Measurements from ENCODE around the gene C11orf52. TPM values are rescaled to one million over a fixed set of nuclear protein-coding genes. Genes with fewer than 3 reads are reported as not detected.

The C11orf52 gene
- total RNA-seq, 1 experiment from 2014 or later: 2.0 TPM

DNA sequence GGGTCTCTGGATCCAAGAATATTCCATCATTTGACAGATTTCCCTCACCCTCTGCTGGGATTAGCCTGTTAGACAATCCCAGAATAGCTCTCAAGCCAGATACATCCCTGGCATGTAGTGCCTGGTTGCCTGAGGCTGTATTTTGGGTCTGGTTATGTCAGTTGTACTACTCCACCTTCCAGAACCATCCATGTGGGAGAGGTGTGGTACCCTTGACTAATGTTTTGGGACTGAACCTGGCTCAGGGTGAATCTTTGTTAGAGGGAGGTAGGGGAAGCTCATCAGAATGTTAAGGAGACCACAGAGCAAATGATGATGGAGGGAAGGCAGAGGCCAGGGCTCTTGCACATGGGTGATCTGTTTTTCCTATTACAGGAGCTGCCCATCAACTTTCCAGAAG lies 5.2 kb downstream of the C11orf52 start:
- Mint-ChIP-seq H3K4me1 (ENCODE audit: insufficient read depth, unreplicated experiment) (peaks cover 22% of the 10 kb centered on the region), H3K27ac (ENCODE audit: low read depth, unreplicated experiment) (no peak overlapping the region), H3K27me3 (ENCODE audit: insufficient read depth, unreplicated experiment) (no peaks in the 10 kb centered on the region), H3K9me3 (ENCODE audit: unreplicated experiment) (no peaks in the 10 kb centered on the region), H3K4me3 (ENCODE audit: unreplicated experiment) (no peak overlapping the region), H3K36me3 (ENCODE audit: insufficient read depth, unreplicated experiment) (peaks cover 1% of the 10 kb centered on the region)
- POLR2A ChIA-PET: interaction anchor here (0.9 to 2.4 kb wide), 6 partner anchors 16 to 151 kb away, joined by 3 to 8 read pairs (median 4); partner anchors contain the start of genes ALG9, CFAP68 and NKAPD1
- TF ChIP-seq, protein P1, sequence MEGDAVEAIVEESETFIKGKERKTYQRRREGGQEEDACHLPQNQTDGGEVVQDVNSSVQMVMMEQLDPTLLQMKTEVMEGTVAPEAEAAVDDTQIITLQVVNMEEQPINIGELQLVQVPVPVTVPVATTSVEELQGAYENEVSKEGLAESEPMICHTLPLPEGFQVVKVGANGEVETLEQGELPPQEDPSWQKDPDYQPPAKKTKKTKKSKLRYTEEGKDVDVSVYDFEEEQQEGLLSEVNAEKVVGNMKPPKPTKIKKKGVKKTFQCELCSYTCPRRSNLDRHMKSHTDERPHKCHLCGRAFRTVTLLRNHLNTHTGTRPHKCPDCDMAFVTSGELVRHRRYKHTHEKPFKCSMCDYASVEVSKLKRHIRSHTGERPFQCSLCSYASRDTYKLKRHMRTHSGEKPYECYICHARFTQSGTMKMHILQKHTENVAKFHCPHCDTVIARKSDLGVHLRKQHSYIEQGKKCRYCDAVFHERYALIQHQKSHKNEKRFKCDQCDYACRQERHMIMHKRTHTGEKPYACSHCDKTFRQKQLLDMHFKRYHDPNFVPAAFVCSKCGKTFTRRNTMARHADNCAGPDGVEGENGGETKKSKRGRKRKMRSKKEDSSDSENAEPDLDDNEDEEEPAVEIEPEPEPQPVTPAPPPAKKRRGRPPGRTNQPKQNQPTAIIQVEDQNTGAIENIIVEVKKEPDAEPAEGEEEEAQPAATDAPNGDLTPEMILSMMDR (IDR thresholded peaks at IDR 0.05; ENCODE audit: unreplicated experiment): no peak
- intact Hi-C loops (cut with micrococcal nuclease): no loop called here
- no TSS peak for BruUV-seq (replicated peaks)
- CTCF ChIA-PET: interaction anchor here (0.5 to 1.5 kb wide), 4 partner anchors 10 to 161 kb away, joined by 3 to 5 read pairs (median 4); no protein-coding TSS in a partner anchor
- DNase-seq (ENCODE audit: unreplicated experiment): no peak

DNA sequence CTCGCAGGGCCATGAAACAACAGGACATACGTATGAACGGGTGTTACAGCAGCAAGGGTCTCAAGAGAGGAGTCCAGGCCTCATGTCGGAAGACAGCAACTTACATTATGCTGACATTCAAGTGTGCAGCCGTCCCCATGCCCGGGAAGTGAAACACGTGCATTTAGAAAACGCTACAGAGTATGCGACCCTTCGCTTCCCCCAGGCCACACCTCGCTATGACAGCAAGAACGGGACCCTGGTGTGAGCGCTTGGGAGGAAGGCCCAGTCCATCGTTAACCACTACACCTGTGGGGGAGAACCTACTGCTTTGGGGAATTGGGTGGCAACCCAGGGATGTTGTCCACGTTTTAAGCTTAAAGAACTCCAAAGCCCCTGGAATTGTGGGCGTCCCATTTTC lies 7.2 kb downstream of the C11orf52 start:
- ChIA-PET POLR2A (interaction anchor here (0.7 to 21.8 kb wide), 18 partner anchors 8 to 161 kb away, joined by 3 to 513 read pairs (median 12); partner anchors contain the start of genes ALG9, C11orf52, CRYAB and DIXDC1), CTCF (interaction anchor here (0.5 to 21.3 kb wide), 3 partner anchors 48 to 354 kb away, joined by 3 to 564 read pairs (median 10); no protein-coding TSS in a partner anchor)
- DNase-seq (ENCODE audit: unreplicated experiment): no peak
- H3K4me3 Mint-ChIP-seq (ENCODE audit: unreplicated experiment): peak overlapping the region; percentile 73
- intact Hi-C loops (cut with micrococcal nuclease): no loop called here
- no TSS peak for BruUV-seq (replicated peaks)
- no peaks in the 10 kb centered on the region for H3K27me3 Mint-ChIP-seq (ENCODE audit: insufficient read depth, unreplicated experiment)
- H3K9me3 Mint-ChIP-seq (ENCODE audit: unreplicated experiment): no peaks in the 10 kb centered on the region
- no peaks in the 10 kb centered on the region for H3K36me3 Mint-ChIP-seq (ENCODE audit: insufficient read depth, unreplicated experiment)
- TF ChIP-seq, protein P1 (IDR thresholded peaks at IDR 0.05; ENCODE audit: unreplicated experiment): no peak
- peak overlapping the region; percentile 66 for H3K27ac Mint-ChIP-seq (ENCODE audit: low read depth, unreplicated experiment)
- peaks cover 22% of the 10 kb centered on the region for H3K4me1 Mint-ChIP-seq (ENCODE audit: insufficient read depth, unreplicated experiment)

DNA sequence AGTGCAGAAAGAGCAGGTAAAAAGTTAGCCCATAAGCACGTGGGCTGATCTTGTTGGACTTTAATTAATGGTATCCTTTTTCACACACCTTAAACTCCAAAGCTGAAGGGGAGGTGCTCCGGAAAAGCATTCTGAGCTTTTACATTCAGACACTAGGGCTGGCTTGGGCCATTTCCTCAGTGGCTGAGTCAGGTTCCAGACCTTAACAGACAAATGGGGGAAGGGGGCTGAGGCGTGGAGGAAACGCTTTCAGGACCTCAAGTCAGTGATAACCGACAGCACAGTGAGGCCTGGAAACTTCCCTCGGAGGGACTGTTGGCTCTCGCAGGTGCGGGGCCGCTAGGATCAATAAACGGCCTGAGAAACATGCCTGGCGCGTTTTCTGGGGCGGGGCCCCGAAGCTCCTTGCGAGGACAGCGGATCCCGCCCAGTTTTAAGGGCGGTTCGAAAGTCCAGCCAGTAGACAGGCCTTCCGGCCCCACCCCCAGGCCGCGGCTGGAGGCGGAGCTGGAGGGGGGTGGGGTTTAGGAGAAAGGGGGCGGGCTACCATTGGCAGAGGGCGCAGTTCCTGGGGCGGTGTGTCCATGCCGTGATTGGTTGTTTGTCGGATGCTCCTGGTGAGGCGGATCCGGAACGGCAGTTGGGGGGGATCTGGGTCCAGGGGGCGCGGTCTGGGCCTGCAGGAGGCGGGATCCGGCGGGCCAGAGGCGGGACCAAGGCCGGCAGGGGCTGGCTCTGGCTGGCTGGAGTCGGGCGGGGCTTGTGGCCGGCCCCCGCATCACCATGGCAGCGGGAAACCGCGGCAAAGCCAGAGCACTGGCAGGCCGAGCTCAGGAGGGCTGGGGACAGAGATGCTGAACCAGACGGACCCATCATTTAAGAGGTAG lies 8.0 kb downstream of the C11orf52 start:
- Mint-ChIP-seq H3K9me3 (ENCODE audit: unreplicated experiment) (no peaks in the 10 kb centered on the region), H3K4me3 (ENCODE audit: unreplicated experiment) (peak overlapping the region; percentile 73), H3K4me1 (ENCODE audit: insufficient read depth, unreplicated experiment) (peaks cover 22% of the 10 kb centered on the region), H3K36me3 (ENCODE audit: insufficient read depth, unreplicated experiment) (no peaks in the 10 kb centered on the region), H3K27ac (ENCODE audit: low read depth, unreplicated experiment) (peak overlapping the region; percentile 66), H3K27me3 (ENCODE audit: insufficient read depth, unreplicated experiment) (no peaks in the 10 kb centered on the region)
- TF ChIP-seq, protein P1 (IDR thresholded peaks at IDR 0.05; ENCODE audit: unreplicated experiment): no peak
- intact Hi-C loops (cut with micrococcal nuclease): loop anchor here (1.0 kb wide), 1 partner anchor 47 kb away; the partner anchor contains the start of genes CFAP68 and FDXACB1
- DNase-seq (ENCODE audit: unreplicated experiment): peak; percentile 95
- no TSS peak for BruUV-seq (replicated peaks)
- ChIA-PET CTCF (interaction anchor here (0.5 to 21.3 kb wide), 6 partner anchors 15 to 353 kb away, joined by 3 to 564 read pairs (median 4); no protein-coding TSS in a partner anchor), POLR2A (interaction anchor here (0.6 to 21.8 kb wide), 37 partner anchors 9 to 366 kb away, joined by 3 to 513 read pairs (median 4); partner anchors contain the start of genes ALG9, C11orf52, CRYAB and DIXDC1)

DNA sequence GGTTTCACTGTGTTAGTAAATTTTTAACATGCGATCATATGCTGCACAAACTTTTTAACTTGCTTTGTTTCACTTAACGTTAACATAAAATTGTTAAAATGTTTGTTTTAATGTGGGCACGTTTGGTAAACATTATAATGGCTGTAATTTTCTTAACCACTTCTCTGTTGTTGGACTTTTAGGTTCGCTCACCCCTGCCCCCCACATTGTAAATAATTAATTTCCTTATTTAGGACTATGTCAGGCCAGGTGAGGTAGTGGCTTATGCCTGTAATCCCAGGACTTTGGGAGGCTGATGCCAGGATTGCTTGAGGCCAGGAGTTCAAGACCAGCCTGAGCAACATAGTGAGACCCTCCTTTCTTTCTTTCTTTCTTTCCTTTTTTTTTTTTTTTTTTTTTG lies 11.8 kb downstream of the C11orf52 start:
- no peaks in the 10 kb centered on the region for H3K36me3 Mint-ChIP-seq (ENCODE audit: insufficient read depth, unreplicated experiment)
- no peaks in the 10 kb centered on the region for H3K9me3 Mint-ChIP-seq (ENCODE audit: unreplicated experiment)
- H3K4me1 Mint-ChIP-seq (ENCODE audit: insufficient read depth, unreplicated experiment): peaks cover 16% of the 10 kb centered on the region
- no peak for DNase-seq (ENCODE audit: unreplicated experiment)
- TF ChIP-seq, protein P1 (IDR thresholded peaks at IDR 0.05; ENCODE audit: unreplicated experiment): no peak
- intact Hi-C loops (cut with micrococcal nuclease): no loop called here
- CTCF ChIA-PET: interaction anchor here (0.6 to 21.3 kb wide), 9 partner anchors 9 to 75 kb away, joined by 3 to 564 read pairs (median 5); partner anchors contain the start of genes ALG9 and CRYAB
- H3K27me3 Mint-ChIP-seq (ENCODE audit: insufficient read depth, unreplicated experiment): no peaks in the 10 kb centered on the region
- BruUV-seq (replicated peaks): no TSS peak
- POLR2A ChIA-PET: interaction anchor here (0.6 to 21.8 kb wide), 5 partner anchors 8 to 156 kb away, joined by 4 to 513 read pairs (median 4); partner anchors contain the start of genes CFAP68, SDHD and TIMM8B
- H3K4me3 Mint-ChIP-seq (ENCODE audit: unreplicated experiment): no peak overlapping the region
- no peak overlapping the region for H3K27ac Mint-ChIP-seq (ENCODE audit: low read depth, unreplicated experiment)
